Uterus (tissue), 4 donors: ENCODE data around the gene NT5DC3. TPM values are rescaled to one million over a fixed set of nuclear protein-coding genes. Genes with fewer than 3 reads are reported as not detected.
A peak's percentile ranks its signal among the peaks of the same experiment; 100 is the strongest.

Experiments used
- DNase-seq, 2 donors: peaks; one replicate each; pipeline ENCODE4 v3.0.0-alpha.2; 2019 to 2020
- H3K27ac ChIP-seq, 2 donors: fragments of 200-600 bp; sonication (generic); 1 replicate in 1 of 2; 2 replicates in 1 of 2; pipeline ENCODE4 v1.5.1; 2016 to 2018
- H3K27me3 ChIP-seq, 2 donors: fragments of 200-600 bp; sonication (generic); one replicate each; pipeline ENCODE4 v1.5.1; 2018 to 2019; ENCODE audit warnings: control low read depth in 1 of 2
- H3K36me3 ChIP-seq, 2 donors: fragments of 200-600 bp; sonication (generic); one replicate each; pipeline ENCODE4 v1.5.1; 2019; ENCODE audit warnings: control low read depth in 1 of 2
- H3K4me1 ChIP-seq, 2 donors: fragments of 200-600 bp; sonication (generic); one replicate each; pipeline ENCODE4 v1.5.1; 2018 to 2019; ENCODE audit warnings: control low read depth in 1 of 2
- H3K4me3 ChIP-seq, 2 donors: fragments of 200-600 bp; sonication (generic); 1 replicate in 1 of 2; 2 replicates in 1 of 2; pipeline ENCODE4 v1.5.1; 2018 to 2019; ENCODE audit warnings: mild to moderate bottlenecking in 1 of 2
- H3K9me3 ChIP-seq, 2 donors: fragments of 200-600 bp; sonication (generic); one replicate each; pipeline ENCODE4 v1.5.1; 2019; ENCODE audit warnings: control low read depth in 1 of 2
- POLR2A ChIP-seq, 2 donors: fragments of 450-650 bp; IDR thresholded peaks; one replicate each; pipeline ENCODE4 v1.6.1; 2016; ENCODE audit warnings: antibody characterized with exemption in 2 of 2, mild to moderate bottlenecking in 1 of 2, moderate library complexity in 1 of 2
- intact Hi-C: fragments of 100-400 bp; cut with DNase I; formaldehyde crosslinking; loops from one replicate; pipeline ENCODE4 v1.15.1; 2023; ENCODE audit warnings: low total_unique reads
- total RNA-seq, 4 donors: library from RNA; depleted of rRNA in 3 of 4; stranded (reverse); fragments of >200 nt in 3 of 4; gene quantifications; one replicate each; pipeline versions ENCODE4 v1.1.0 to v1.2.4, GENCODE V29; 2014 to 2023
- TF ChIP-seq, protein P1 (sequence below), 4 experiments: fragments of 200-600 bp in 2 of 4; fragments of 450-650 bp in 2 of 4; sonication (generic) in 2 of 4; IDR thresholded peaks; one replicate each; pipeline ENCODE4 v1.5.1; 2016 to 2019; ENCODE audit warnings: antibody characterized with exemption in 4 of 4, mild to moderate bottlenecking in 2 of 4, moderate library complexity in 1 of 4
- donor health status: DM: yes; HTN: yes; CAD: no.

NT5DC3 gene
- total RNA-seq, 4 donors from 2014 or later, result 5.6 to 60.9 (median 15.9) TPM

DNA sequence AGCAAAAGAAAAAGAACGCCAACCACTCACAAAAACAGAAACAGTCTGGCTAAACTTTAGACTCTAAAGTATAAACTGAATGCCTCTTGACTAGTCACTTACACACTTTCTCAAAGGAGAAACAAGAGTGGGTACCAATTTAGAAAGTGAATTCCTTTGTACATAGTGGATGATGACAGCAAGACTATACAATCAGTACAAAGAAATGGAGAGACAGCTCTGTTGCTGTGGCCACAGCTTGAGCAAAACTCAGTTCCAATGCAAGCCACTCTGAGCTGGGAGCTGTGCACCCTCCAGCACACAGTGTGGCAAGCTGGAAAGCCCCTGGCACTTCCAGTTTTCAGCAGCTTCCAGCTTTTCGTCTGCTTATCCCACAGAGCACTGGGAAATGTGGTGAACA is 21.7 kb downstream of the NT5DC3 start:
- H3K9me3 ChIP-seq, result no peaks in the 10 kb centered on the region
- peak overlapping the region; percentile 61 to 78 for H3K27ac ChIP-seq
- TF ChIP-seq, protein P1, sequence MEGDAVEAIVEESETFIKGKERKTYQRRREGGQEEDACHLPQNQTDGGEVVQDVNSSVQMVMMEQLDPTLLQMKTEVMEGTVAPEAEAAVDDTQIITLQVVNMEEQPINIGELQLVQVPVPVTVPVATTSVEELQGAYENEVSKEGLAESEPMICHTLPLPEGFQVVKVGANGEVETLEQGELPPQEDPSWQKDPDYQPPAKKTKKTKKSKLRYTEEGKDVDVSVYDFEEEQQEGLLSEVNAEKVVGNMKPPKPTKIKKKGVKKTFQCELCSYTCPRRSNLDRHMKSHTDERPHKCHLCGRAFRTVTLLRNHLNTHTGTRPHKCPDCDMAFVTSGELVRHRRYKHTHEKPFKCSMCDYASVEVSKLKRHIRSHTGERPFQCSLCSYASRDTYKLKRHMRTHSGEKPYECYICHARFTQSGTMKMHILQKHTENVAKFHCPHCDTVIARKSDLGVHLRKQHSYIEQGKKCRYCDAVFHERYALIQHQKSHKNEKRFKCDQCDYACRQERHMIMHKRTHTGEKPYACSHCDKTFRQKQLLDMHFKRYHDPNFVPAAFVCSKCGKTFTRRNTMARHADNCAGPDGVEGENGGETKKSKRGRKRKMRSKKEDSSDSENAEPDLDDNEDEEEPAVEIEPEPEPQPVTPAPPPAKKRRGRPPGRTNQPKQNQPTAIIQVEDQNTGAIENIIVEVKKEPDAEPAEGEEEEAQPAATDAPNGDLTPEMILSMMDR (IDR thresholded peaks at IDR 0.05), result no peak
- TF ChIP-seq POLR2A (IDR thresholded peaks at IDR 0.05), result no peak
- H3K4me1 ChIP-seq, result peaks cover under 1 to 6% of the 10 kb centered on the region in 2 donors
- intact Hi-C loops, result no loop called here
- no peaks in the 10 kb centered on the region for H3K36me3 ChIP-seq
- no peaks in the 10 kb centered on the region for H3K27me3 ChIP-seq
- no peak overlapping the region for H3K4me3 ChIP-seq
- DNase-seq, result no peak

DNA sequence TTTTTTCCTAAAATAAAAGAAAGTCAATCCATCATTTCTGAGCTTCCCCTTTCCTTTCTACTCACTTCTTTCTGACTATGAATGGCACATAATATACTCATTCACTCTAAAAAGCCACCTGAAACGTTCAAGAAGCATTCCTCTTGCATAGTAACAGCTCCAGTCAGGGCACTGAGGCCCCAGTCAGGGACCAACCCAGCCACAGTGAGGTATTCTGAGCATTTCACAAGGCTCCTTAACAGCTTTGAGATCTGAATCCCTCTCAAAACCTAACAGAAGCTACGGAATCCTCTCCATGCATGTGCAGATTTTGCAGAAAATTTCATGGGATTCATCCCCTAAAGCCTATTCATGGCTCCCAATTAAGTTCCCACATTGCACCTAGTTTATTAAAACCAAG is 23.2 kb downstream of the NT5DC3 start:
- Histone ChIP-seq H3K36me3 (no peaks in the 10 kb centered on the region), H3K27me3 (no peaks in the 10 kb centered on the region), H3K4me3 (no peak overlapping the region), H3K4me1 (peaks cover 6% of the 10 kb centered on the region in 2 donors), H3K27ac (no peak overlapping the region), H3K9me3 (no peaks in the 10 kb centered on the region)
- DNase-seq, result no peak
- intact Hi-C loops, result no loop called here
- TF ChIP-seq, protein P1 (IDR thresholded peaks at IDR 0.05), result no peak
- no peak for TF ChIP-seq POLR2A (IDR thresholded peaks at IDR 0.05)

DNA sequence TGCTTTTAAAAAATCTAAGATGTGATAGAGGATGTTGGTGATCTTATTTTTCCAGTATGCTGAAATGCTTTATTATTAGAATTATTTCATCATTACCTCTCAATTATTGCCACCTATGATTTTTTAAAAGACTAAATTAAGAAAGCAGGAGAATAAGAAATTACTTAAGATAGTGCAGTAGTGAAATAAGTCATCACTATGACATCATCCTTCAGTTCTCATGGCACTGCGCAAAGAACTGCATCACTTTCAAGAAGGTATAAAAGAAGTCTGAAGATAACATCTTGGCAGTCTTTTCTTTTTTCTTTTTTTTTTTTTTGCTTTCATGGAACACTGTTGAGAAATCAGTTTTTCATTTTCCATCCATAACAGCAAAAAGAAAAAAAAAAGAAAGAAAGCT is 24.4 kb downstream of the NT5DC3 start:
- intact Hi-C loops, result no loop called here
- H3K36me3 ChIP-seq, result no peaks in the 10 kb centered on the region
- TF ChIP-seq, protein P1 (IDR thresholded peaks at IDR 0.05), result no peak
- TF ChIP-seq POLR2A (IDR thresholded peaks at IDR 0.05), result no peak
- H3K27ac ChIP-seq, result no peak overlapping the region
- no peak overlapping the region for H3K4me3 ChIP-seq
- no peaks in the 10 kb centered on the region for H3K9me3 ChIP-seq
- no peak for DNase-seq
- H3K4me1 ChIP-seq, result peaks cover 0 to 6% of the 10 kb centered on the region in 2 donors
- no peaks in the 10 kb centered on the region for H3K27me3 ChIP-seq

DNA sequence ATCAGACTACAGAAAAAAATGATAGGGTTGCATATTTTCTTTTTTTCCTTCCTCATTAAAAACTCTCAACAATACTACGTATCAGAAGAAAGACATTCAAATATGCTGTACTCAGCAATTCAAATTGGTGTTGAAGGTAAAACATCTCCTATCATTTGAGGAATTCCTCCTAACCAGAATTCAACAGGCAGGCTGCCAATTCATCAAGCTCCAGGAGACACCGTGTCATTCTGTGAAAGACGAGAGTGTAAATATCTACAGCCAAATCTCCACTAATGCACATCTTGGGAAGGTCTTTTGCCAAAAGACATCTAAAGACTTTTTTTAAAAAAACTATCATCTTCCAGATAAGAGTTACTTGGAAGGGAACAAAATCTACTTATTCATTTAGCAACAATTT is 26.6 kb downstream of the NT5DC3 start:
- peak overlapping the region; percentile 5 to 9 for H3K27ac ChIP-seq
- H3K4me1 ChIP-seq, result peaks cover 0 to 6% of the 10 kb centered on the region in 2 donors
- DNase-seq, result no peak
- H3K27me3 ChIP-seq, result no peaks in the 10 kb centered on the region
- intact Hi-C loops, result no loop called here
- no peaks in the 10 kb centered on the region for H3K36me3 ChIP-seq
- H3K4me3 ChIP-seq, result no peak overlapping the region
- TF ChIP-seq, protein P1 (IDR thresholded peaks at IDR 0.05), result no peak
- TF ChIP-seq POLR2A (IDR thresholded peaks at IDR 0.05), result no peak
- no peaks in the 10 kb centered on the region for H3K9me3 ChIP-seq

DNA sequence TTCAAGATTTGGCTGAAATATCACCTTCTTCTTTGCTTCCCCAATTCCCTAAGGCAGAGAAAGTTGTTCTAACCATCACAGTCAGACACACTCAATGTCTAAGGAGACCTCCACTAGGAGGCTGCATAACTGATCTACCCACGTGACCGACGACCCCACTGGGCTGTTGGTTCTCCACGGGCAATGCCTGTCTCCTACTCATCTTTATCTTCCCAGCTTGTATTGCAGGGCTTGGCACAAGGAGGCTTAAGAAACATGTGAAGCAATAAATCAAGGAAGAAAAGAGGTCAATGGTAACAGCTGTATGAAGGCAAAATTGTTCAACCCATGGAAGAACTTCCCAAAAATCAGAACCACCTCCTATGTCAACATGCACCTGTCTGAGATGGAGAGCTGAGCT is 27.1 kb downstream of the NT5DC3 start:
- H3K27me3 ChIP-seq, result no peaks in the 10 kb centered on the region
- no peak for DNase-seq
- H3K36me3 ChIP-seq, result no peaks in the 10 kb centered on the region
- peaks cover 0 to 6% of the 10 kb centered on the region in 2 donors for H3K4me1 ChIP-seq
- intact Hi-C loops, result no loop called here
- no peak overlapping the region for H3K4me3 ChIP-seq
- H3K9me3 ChIP-seq, result no peaks in the 10 kb centered on the region
- TF ChIP-seq, protein P1 (IDR thresholded peaks at IDR 0.05), result no peak
- no peak for TF ChIP-seq POLR2A (IDR thresholded peaks at IDR 0.05)
- H3K27ac ChIP-seq, result peak overlapping the region in 1 of 2 donors; percentile 9
